Trophoblast cell (in vitro differentiated cells and primary cell): Measurements from ENCODE around the gene B3GALT4.

ENCODE experiments used
- DNase-seq, 2 donors: peaks; one replicate each; pipeline ENCODE4 v3.0.0-alpha.2; 2016
- H2AFZ ChIP-seq: 2 replicates; pipeline ENCODE4 v1.6.1; 2013; ENCODE audit warnings: low read length, moderate library complexity, mild to moderate bottlenecking; ENCODE audit not compliant: insufficient read depth, poor library complexity
- H2AK5ac ChIP-seq: 2 replicates; pipeline ENCODE4 v1.6.1; 2013; ENCODE audit warnings: mild to moderate bottlenecking, low read length
- H2BK120ac ChIP-seq: 2 replicates; pipeline ENCODE4 v1.6.1; 2013; ENCODE audit warnings: low read length, mild to moderate bottlenecking, moderate library complexity; ENCODE audit not compliant: insufficient read depth, poor library complexity
- H2BK12ac ChIP-seq: 2 replicates; pipeline ENCODE4 v1.6.1; 2013; ENCODE audit warnings: mild to moderate bottlenecking, low read length, moderate library complexity
- H2BK5ac ChIP-seq: 2 replicates; pipeline ENCODE4 v1.6.1; 2013; ENCODE audit warnings: low read length, low read depth, moderate library complexity, mild to moderate bottlenecking; ENCODE audit not compliant: poor library complexity
- H3K14ac ChIP-seq: 2 replicates; pipeline ENCODE4 v1.6.1; 2013; ENCODE audit warnings: mild to moderate bottlenecking, low read length
- H3K18ac ChIP-seq: 2 replicates; pipeline ENCODE4 v1.6.1; 2013; ENCODE audit warnings: mild to moderate bottlenecking, low read length
- H3K23ac ChIP-seq: 2 replicates; pipeline ENCODE4 v1.6.1; 2013; ENCODE audit warnings: low read length
- H3K27ac ChIP-seq: 2 replicates; pipeline ENCODE4 v1.5.1; 2013; ENCODE audit warnings: low read depth, mild to moderate bottlenecking, inconsistent platforms, low read length, moderate library complexity
- H3K27me3 ChIP-seq: 2 replicates; pipeline ENCODE4 v1.6.1; 2013; ENCODE audit warnings: inconsistent platforms, mild to moderate bottlenecking, low read length, moderate library complexity; ENCODE audit not compliant: insufficient read depth
- H3K36me3 ChIP-seq, 2 experiments: 1 replicate in 1 of 2; 2 replicates in 1 of 2; pipeline ENCODE4 v1.6.1; 2013; ENCODE audit warnings: low read length in 2 of 2, mild to moderate bottlenecking in 2 of 2, moderate library complexity in 1 of 2; ENCODE audit not compliant: insufficient read depth in 2 of 2, control insufficient read depth in 1 of 2
- H3K4ac ChIP-seq: 2 replicates; pipeline ENCODE4 v1.6.1; 2013; ENCODE audit warnings: low read depth, mild to moderate bottlenecking, low read length, moderate library complexity
- H3K4me1 ChIP-seq, 2 experiments: 1 replicate in 1 of 2; 2 replicates in 1 of 2; pipeline ENCODE4 v1.6.1; 2013; ENCODE audit warnings: low read length in 2 of 2, mild to moderate bottlenecking in 2 of 2, moderate library complexity in 1 of 2; ENCODE audit not compliant: insufficient read depth in 2 of 2, control insufficient read depth in 1 of 2
- H3K4me2 ChIP-seq: 2 replicates; pipeline ENCODE4 v1.6.1; 2013; ENCODE audit warnings: inconsistent platforms, mild to moderate bottlenecking, low read length, moderate library complexity
- H3K4me3 ChIP-seq: 2 replicates; pipeline ENCODE4 v1.5.1; 2013; ENCODE audit warnings: mild to moderate bottlenecking, low read depth, low read length, inconsistent platforms
- H3K79me1 ChIP-seq: one replicate; pipeline ENCODE4 v1.6.1; 2013; ENCODE audit warnings: low read length
- H3K79me2 ChIP-seq: 2 replicates; pipeline ENCODE4 v1.6.1; 2013; ENCODE audit warnings: low read length, mild to moderate bottlenecking; ENCODE audit not compliant: control insufficient read depth, insufficient read depth, poor library complexity
- H3K9ac ChIP-seq: 2 replicates; pipeline ENCODE4 v1.6.1; 2013; ENCODE audit warnings: mild to moderate bottlenecking, low read length
- H3K9me3 ChIP-seq: 2 replicates; pipeline ENCODE4 v1.6.1; 2013; ENCODE audit warnings: low read depth, mild to moderate bottlenecking, control low read depth, inconsistent platforms, low read length; ENCODE audit not compliant: insufficient read depth
- H4K12ac ChIP-seq: 2 replicates; pipeline ENCODE4 v1.6.1; 2013; ENCODE audit warnings: low read depth, mild to moderate bottlenecking, low read length, moderate library complexity
- H4K8ac ChIP-seq: 2 replicates; pipeline ENCODE4 v1.6.1; 2013; ENCODE audit warnings: low read depth, mild to moderate bottlenecking, low read length, moderate library complexity
- H4K91ac ChIP-seq: one replicate; pipeline ENCODE4 v1.6.1; 2013; ENCODE audit warnings: low read depth, mild to moderate bottlenecking, low read length, moderate library complexity
- WGBS: extraction: QIAGEN DNeasy Blood & Tissue Kit; methylation state at CpG from one replicate; pipeline ENCODE4 v1.1.7; 2013; ENCODE audit warnings: missing lambda C conversion rate; ENCODE audit not compliant: insufficient read length, insufficient coverage; ENCODE audit errors: extremely low coverage; 5-methylcytosine and 5-hydroxymethylcytosine counted together

The B3GALT4 gene

GRCh38 chr6:33288921-33289783, 12.2 kb downstream of the B3GALT4 start, which contains the start of the genes PFDN6 and WDR46:
Gene PFDN6, plus strand, starts transcription at chr6:33289601. Its CDS starts 256 bp downstream, at chr6:33289857.
Gene WDR46, minus strand, starts transcription at chr6:33289239. Its CDS starts 69 bp downstream, at chr6:33289170.
- peak within 1 kb of the TSS; percentile 94 for H3K9ac ChIP-seq
- H2BK12ac ChIP-seq = no peak within 1 kb of the TSS
- H3K79me2 ChIP-seq = peaks cover 6% of the 10 kb centered on the region
- H2AFZ ChIP-seq = peak within 1 kb of the TSS; percentile 79
- H3K79me1 ChIP-seq = peaks cover 6% of the 10 kb centered on the region
- peak within 1 kb of the TSS; percentile 70 for H2BK5ac ChIP-seq
- peak within 1 kb of the TSS; percentile 55 for H4K91ac ChIP-seq
- no peak within 1 kb of the TSS for H3K23ac ChIP-seq
- H3K4ac ChIP-seq = peak within 1 kb of the TSS; percentile 71
- H2AK5ac ChIP-seq = peak within 1 kb of the TSS; percentile 49
- peaks cover 37 to 55% of the 10 kb centered on the region in 2 experiments for H3K36me3 ChIP-seq
- DNase-seq = peak; percentile 82 to 89
- peak within 1 kb of the TSS; percentile 82 for H3K14ac ChIP-seq
- H3K9me3 ChIP-seq = peaks cover 1% of the 10 kb centered on the region
- WGBS = no CpG with 5 or more reads among the region's 43 CpGs
- H3K18ac ChIP-seq = peak within 1 kb of the TSS; percentile 64
- peak within 1 kb of the TSS; percentile 81 for H4K12ac ChIP-seq
- H3K4me2 ChIP-seq = peak within 1 kb of the TSS; percentile 92
- peak within 1 kb of the TSS; percentile 12 for H3K27ac ChIP-seq
- peak within 1 kb of the TSS; percentile 85 for H4K8ac ChIP-seq
- H2BK120ac ChIP-seq = peak within 1 kb of the TSS; percentile 54
- H3K4me1 ChIP-seq = peaks cover 10 to 13% of the 10 kb centered on the region in 2 experiments
- H3K27me3 ChIP-seq = no peaks in the 10 kb centered on the region
- H3K4me3 ChIP-seq = peak within 1 kb of the TSS; percentile 89

DNA sequence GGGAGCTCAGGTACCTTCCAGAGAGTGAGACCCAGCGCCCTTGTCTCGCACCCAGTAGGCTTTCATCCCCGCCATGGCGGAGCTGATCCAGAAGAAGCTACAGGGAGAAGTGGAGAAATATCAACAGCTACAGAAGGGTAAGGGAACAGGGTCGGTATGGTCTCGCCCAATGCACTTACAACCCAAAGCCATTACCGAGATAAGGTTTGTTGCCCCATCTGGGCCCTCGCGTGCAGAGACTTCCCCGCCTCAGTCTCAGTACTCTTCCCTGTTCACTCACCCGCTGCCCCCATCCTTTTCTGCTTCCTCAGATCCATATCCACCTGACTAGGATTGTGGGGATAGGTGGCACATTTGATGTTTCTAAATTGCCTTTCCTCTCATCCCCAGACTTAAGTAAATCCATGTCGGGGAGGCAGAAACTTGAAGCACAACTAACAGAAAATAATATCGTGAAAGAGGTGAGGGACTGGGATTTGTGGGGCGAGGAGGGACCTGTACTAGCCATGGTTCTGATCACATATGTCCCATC, 12.9 kb downstream of the B3GALT4 start:
- Histone ChIP-seq H3K9ac (peak overlapping the region; percentile 94), H4K12ac (peak overlapping the region; percentile 81), H3K27ac (peak overlapping the region; percentile 5)

DNA sequence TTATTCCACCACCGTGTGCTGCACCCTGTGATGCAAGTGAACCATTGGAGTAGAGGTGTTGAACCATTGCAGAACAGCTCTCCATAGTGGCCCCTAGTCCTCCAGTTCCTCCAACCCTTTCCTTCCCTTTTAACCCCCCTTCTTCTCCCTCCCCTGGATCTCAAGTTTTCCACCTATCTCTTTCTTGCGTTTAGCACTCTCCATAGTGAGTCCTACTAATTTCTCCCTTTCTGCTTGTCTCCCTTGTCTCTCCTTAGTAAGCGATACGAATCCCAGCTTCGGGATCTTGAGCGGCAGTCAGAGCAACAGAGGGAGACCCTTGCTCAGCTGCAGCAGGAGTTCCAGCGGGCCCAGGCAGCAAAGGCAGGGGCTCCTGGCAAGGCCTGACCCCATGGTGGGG, 13.5 kb downstream of the B3GALT4 start:
- H3K4ac ChIP-seq = peak overlapping the region; percentile 2
- H3K27ac ChIP-seq = no peak overlapping the region
- no peaks in the 10 kb centered on the region for H3K27me3 ChIP-seq
- H3K14ac ChIP-seq = no peak overlapping the region
- peak overlapping the region; percentile 92 for H3K4me2 ChIP-seq
- H2BK120ac ChIP-seq = no peak overlapping the region
- WGBS = no CpG with 5 or more reads among the region's 7 CpGs
- no peak overlapping the region for H2AFZ ChIP-seq
- no peak overlapping the region for H2BK12ac ChIP-seq
- H2AK5ac ChIP-seq = no peak overlapping the region
- H3K9me3 ChIP-seq = peaks cover 2% of the 10 kb centered on the region
- peak overlapping the region; percentile 34 for H3K9ac ChIP-seq
- H3K4me3 ChIP-seq = no peak overlapping the region
- DNase-seq = no peak
- no peak overlapping the region for H3K23ac ChIP-seq
- peaks cover 10 to 16% of the 10 kb centered on the region in 2 experiments for H3K4me1 ChIP-seq
- no peak overlapping the region for H3K18ac ChIP-seq
- peaks cover 46 to 56% of the 10 kb centered on the region in 2 experiments for H3K36me3 ChIP-seq
- H3K79me2 ChIP-seq = peaks cover 8% of the 10 kb centered on the region
- H4K8ac ChIP-seq = peak overlapping the region; percentile 1
- H4K12ac ChIP-seq = peak overlapping the region; percentile 6
- H3K79me1 ChIP-seq = peaks cover 6% of the 10 kb centered on the region
- no peak overlapping the region for H2BK5ac ChIP-seq
- no peak overlapping the region for H4K91ac ChIP-seq

More for the DNA sequence above, 12.9 kb downstream of the B3GALT4 start:
- peak overlapping the region; percentile 89 for H3K4me3 ChIP-seq
- H3K27me3 ChIP-seq = no peaks in the 10 kb centered on the region
- no peak overlapping the region for H3K23ac ChIP-seq
- H3K4me1 ChIP-seq = peaks cover 10 to 16% of the 10 kb centered on the region in 2 experiments
- DNase-seq = peak in 1 of 2 donors; percentile 30
- H4K91ac ChIP-seq = peak overlapping the region; percentile 55
- peak overlapping the region; percentile 79 for H2AFZ ChIP-seq
- peak overlapping the region; percentile 57 for H3K18ac ChIP-seq
- peak overlapping the region; percentile 70 for H2BK5ac ChIP-seq
- WGBS = no CpG with 5 or more reads among the region's 14 CpGs
- H3K4ac ChIP-seq = peak overlapping the region; percentile 69
- H3K14ac ChIP-seq = peak overlapping the region; percentile 82
- peak overlapping the region; percentile 36 for H2BK120ac ChIP-seq
- peaks cover 6% of the 10 kb centered on the region for H3K79me1 ChIP-seq
- peak overlapping the region; percentile 85 for H4K8ac ChIP-seq
- H3K79me2 ChIP-seq = peaks cover 6% of the 10 kb centered on the region
- H3K9me3 ChIP-seq = peaks cover 2% of the 10 kb centered on the region
- peaks cover 42 to 55% of the 10 kb centered on the region in 2 experiments for H3K36me3 ChIP-seq
- peak overlapping the region; percentile 92 for H3K4me2 ChIP-seq
- no peak overlapping the region for H2BK12ac ChIP-seq
- peak overlapping the region; percentile 49 for H2AK5ac ChIP-seq

GRCh38 chr6:33292996-33293682, 16.2 kb downstream of the B3GALT4 start:
- Histone ChIP-seq H4K91ac (no peak overlapping the region), H3K23ac (no peak overlapping the region), H3K79me2 (peaks cover 19% of the 10 kb centered on the region), H3K9ac (no peak overlapping the region), H3K18ac (no peak overlapping the region), H3K36me3 (peaks cover 39 to 49% of the 10 kb centered on the region in 2 experiments), H2AK5ac (no peak overlapping the region), H3K4me3 (no peak overlapping the region), H4K12ac (no peak overlapping the region), H3K4me2 (no peak overlapping the region), H3K4me1 (peaks cover 15 to 26% of the 10 kb centered on the region in 2 experiments), H4K8ac (no peak overlapping the region), H3K79me1 (peaks cover 16% of the 10 kb centered on the region), H3K14ac (no peak overlapping the region), H2AFZ (no peak overlapping the region), H3K4ac (no peak overlapping the region), H3K27ac (no peak overlapping the region), H2BK120ac (no peak overlapping the region), H3K27me3 (no peaks in the 10 kb centered on the region), H2BK5ac (no peak overlapping the region), H3K9me3 (peaks cover 1% of the 10 kb centered on the region), H2BK12ac (no peak overlapping the region)
- WGBS = no CpG with 5 or more reads among the region's 16 CpGs
- DNase-seq = no peak
